ENCODE data around the gene HSD11B1.

HSD11B1 gene

GRCh38 chr1:209780268-209780667 is 75.6 kb downstream of the HSD11B1 start:
- H3F3A ChIP-seq (ENCODE audit: insufficient read depth, low read length), result peaks cover 6% of the 10 kb centered on the region; the same call in 1 of the 2 replicates
- no peaks in the 10 kb centered on the region for H3K27me3 ChIP-seq (replicated peaks; ENCODE audit: insufficient read depth, low read length)
- H3K9me3 ChIP-seq (replicated peaks; ENCODE audit: insufficient read depth, low read length), result no peaks in the 10 kb centered on the region
- no peaks in the 10 kb centered on the region for H4K20me1 ChIP-seq (ENCODE audit: insufficient read depth, low read length)
- peaks cover 15% of the 10 kb centered on the region for H3K79me2 ChIP-seq (ENCODE audit: low read length)
- peaks cover 13% of the 10 kb centered on the region for H3K4me1 ChIP-seq (ENCODE audit: low read length)
- H3K4me2 ChIP-seq (ENCODE audit: low read depth, low read length), result no peak overlapping the region
- H3K9me2 ChIP-seq (replicated peaks; ENCODE audit: insufficient read depth, low read length), result no peaks in the 10 kb centered on the region
- DNase-seq, result no peak
- H3K36me3 ChIP-seq (replicated peaks; ENCODE audit: insufficient read depth, low read length), result peaks cover 15% of the 10 kb centered on the region; the same call in 1 of the 2 replicates
- H3K9ac ChIP-seq (ENCODE audit: low read length), result no peak overlapping the region
- no peak for TF ChIP-seq EZH2 (optimal IDR thresholded peaks at IDR 0.05; ENCODE audit: low read depth, low read length)
- TF ChIP-seq EZH2phosphoT487 (IDR thresholded peaks at IDR 0.05; ENCODE audit: low read length), result no peak
- TF ChIP-seq CTCF (IDR thresholded peaks at IDR 0.05; ENCODE audit: low read length), result no peak
- H3K27ac ChIP-seq (ENCODE audit: low read length), result no peak overlapping the region
- H3K4me3 ChIP-seq (ENCODE audit: low read length), result no peak overlapping the region
- no peak overlapping the region for H2AFZ ChIP-seq (ENCODE audit: low read length)

GRCh38 chr1:209783386-209783785 is 78.7 kb downstream of the HSD11B1 start:
- H3K4me3 ChIP-seq (ENCODE audit: low read length), result peak overlapping the region; percentile 74; the same call in 1 of the 2 replicates
- H3K27me3 ChIP-seq (replicated peaks; ENCODE audit: insufficient read depth, low read length), result no peaks in the 10 kb centered on the region
- peaks cover 9% of the 10 kb centered on the region for H3K4me1 ChIP-seq (ENCODE audit: low read length)
- TF ChIP-seq CTCF (IDR thresholded peaks at IDR 0.05; ENCODE audit: low read length), result no peak
- no peak for TF ChIP-seq EZH2phosphoT487 (IDR thresholded peaks at IDR 0.05; ENCODE audit: low read length)
- TF ChIP-seq EZH2 (optimal IDR thresholded peaks at IDR 0.05; ENCODE audit: low read depth, low read length), result no peak
- H2AFZ ChIP-seq (ENCODE audit: low read length), result no peak overlapping the region
- no peak overlapping the region for H3K27ac ChIP-seq (ENCODE audit: low read length)
- H3K9me3 ChIP-seq (replicated peaks; ENCODE audit: insufficient read depth, low read length), result no peaks in the 10 kb centered on the region
- H3K9ac ChIP-seq (ENCODE audit: low read length), result no peak overlapping the region
- peaks cover 12% of the 10 kb centered on the region for H3K79me2 ChIP-seq (ENCODE audit: low read length)
- H3K4me2 ChIP-seq (ENCODE audit: low read depth, low read length), result peak overlapping the region; percentile 87; the same call in 1 of the 2 replicates
- peaks cover 2% of the 10 kb centered on the region; the same call in 1 of the 2 replicates for H3K36me3 ChIP-seq (replicated peaks; ENCODE audit: insufficient read depth, low read length)
- peaks cover 6% of the 10 kb centered on the region; the same call in 1 of the 2 replicates for H3F3A ChIP-seq (ENCODE audit: insufficient read depth, low read length)
- H3K9me2 ChIP-seq (replicated peaks; ENCODE audit: insufficient read depth, low read length), result no peaks in the 10 kb centered on the region
- no peak for DNase-seq
- no peaks in the 10 kb centered on the region for H4K20me1 ChIP-seq (ENCODE audit: insufficient read depth, low read length)
